Activated CD8-positive, alpha-beta memory T cell treated with anti-CD3 and anti-CD28 coated beads for 1 hour (primary cell): ENCODE measurements around the gene ZNF853.
"Not testable (repeated sequence)": the region's sequence is repeated elsewhere in the genome, so short reads cannot be mapped to it uniquely, and the experiment has no call there.

Experiments used
- DNase-seq, 2 donors: peaks; one replicate each; pipeline ENCODE4 v3.0.0-alpha.2; 2020; ENCODE audit warnings: low read depth in 1 of 2; ENCODE audit errors: extremely low read depth in 1 of 2

ZNF853 gene

DNA sequence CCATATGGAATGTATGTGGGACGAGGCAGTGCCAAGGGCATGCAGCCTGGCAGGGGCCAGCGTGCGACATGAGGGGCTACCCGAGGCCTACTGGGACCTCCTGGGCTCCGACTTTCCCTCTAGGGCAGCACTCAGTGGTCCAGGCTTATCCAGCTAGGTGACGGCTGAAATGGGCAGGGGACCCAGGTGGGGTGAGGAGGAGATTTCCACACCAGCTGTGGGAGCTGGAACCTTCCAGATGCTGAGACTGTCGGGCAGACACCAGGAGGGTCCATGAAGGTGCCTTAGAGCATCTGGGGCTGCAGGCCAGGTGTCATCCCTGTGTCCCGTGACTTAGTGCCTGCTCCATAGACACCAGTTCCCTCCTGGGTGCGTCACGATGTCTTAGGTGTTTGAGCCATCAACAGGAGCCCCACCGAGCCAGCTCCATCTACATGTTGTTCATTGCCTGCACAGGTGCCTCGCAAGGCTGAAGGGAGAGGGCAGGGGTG is 35.2 kb downstream of the ZNF853 start:
- DNase-seq: no peak

- no peak for DNase-seq
These were observed 36.5 kb downstream of the ZNF853 start for GRCh38 chr7:6651851-6652445.

- DNase-seq: no peak
These were observed 37.1 kb downstream of the ZNF853 start for GRCh38 chr7:6652446-6653011.

- DNase-seq: no peak
These were observed 37.9 kb downstream of the ZNF853 start for GRCh38 chr7:6653071-6654003.

- no peak for DNase-seq
These were observed 38.9 kb downstream of the ZNF853 start for GRCh38 chr7:6654113-6654841.

DNA sequence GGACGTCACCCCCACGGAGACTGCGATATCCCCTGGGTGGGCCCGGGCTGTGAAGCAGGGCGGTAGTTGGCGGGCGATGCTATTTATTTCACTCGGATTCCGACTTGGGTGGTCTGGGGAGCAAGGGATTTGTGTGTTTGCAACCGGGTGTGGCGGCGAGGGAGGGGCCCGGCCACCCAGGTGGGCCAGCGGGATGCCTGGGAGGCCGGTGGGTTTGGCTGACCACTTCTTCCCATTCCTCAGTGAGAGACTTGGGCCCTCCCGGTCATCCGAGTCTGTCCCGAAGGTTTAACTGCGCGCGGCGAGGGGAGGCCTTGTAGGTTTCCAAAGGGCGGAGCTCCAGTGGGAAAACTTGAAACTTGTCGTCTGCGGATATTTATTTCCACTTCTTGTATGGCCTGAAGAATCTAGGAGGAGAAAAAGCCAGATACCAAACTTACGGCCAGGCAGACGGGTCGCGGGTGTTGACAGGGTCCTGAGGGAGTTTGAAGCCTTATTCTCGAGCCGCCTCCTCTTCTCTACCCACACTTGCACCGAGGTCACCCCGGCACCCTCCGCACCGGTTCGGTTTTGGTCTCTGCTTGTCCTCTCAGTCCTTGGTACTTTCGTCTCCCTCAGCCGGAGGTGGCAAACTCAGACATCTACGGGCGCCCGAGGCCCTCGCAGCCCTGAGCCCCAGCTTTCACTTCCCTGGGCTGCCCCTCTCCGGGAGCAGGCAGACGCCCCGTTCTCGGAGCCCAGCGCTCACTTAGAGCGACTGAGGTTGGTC is 39.6 kb downstream of the ZNF853 start:
- no peak for DNase-seq

DNA sequence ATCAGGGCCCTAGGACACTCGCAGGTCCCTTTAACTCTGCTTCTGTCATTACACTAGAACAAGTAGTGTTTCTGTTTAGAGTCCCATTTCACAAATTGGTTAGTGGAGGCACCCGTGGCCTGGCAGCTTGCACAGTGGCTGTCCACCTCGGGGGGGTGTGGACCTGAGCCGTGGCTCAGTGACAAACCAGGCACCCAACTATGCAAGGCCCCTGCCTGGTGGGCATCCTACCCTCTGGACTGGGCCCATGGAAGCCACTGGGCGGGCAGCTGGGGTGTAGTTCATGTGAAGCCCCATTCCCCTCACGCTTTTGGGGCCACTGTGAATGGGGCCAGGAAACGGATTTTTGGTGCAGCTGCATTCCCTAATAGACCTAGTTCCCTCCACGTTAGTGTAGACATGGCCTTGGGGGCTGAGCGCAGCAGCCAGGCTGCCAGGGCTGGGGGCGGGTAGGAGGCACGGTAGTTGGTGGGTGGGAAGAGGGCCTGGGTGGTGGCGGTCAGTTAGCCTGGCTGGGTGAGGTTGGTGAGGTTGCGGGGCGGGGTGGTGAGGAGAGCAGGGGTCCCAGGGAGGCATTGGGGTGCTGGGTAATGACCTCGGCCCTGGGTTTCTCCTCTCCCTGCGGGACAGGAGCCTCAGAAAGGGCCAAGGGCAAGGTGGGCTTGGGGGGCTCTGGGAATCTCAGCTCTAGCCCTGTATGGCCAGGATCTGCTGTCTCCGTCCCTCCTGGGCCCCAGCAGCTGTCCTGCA is 40.4 kb downstream of the ZNF853 start:
- DNase-seq: no peak

- no peak for DNase-seq
These were observed 41.0 kb downstream of the ZNF853 start for GRCh38 chr7:6656413-6656812.

- no peak for DNase-seq
These were observed 43.4 kb downstream of the ZNF853 start for GRCh38 chr7:6658618-6659345.

DNA sequence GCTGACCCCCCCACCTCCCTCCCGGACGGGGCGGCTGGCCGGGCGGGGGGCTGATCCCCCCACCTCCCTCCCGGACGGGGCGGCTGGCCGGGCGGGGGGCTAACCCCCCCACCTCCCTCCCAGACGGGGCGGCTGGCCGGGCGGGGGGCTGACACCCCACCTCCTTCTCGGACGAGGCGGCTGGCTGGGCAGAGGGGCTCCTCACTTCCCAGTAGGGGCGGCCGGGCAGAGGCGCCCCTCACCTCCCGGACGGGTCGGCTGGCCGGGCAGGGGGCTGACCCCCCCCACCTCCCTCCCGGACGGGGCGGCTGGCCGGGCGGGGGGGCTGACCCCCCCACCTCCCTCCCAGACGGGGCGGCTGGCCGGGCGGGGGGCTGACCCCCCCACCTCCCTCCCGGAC is 55.4 kb downstream of the ZNF853 start:
- DNase-seq: not testable (repeated sequence)
